ENCODE measurements around the gene CTPS1.

Gene CTPS1

GRCh38 chr1:40966417-40966816 is 13.1 kb upstream of the CTPS1 start:
- DNase-seq (ENCODE audit: low spot score): no peak

DNA sequence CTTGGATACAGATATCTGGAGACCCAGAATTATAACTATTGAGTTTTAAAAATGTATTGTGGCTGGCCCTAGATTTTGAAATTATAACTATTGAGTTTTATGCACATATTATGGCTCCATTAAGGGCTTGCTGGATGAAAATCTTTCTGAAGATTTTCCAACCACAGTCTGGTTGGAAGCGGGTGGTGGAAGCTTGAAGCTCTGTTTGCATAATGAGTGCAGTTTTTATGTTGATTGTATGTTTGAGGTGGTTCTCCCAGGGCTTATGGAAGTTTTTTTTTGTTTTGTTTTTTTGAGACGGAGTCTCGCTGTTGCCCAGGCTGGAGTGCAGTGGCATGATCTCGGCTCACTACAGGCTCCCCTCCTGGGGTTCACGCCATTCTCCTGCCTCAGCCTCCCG is 10.1 kb upstream of the CTPS1 start:
- DNase-seq (ENCODE audit: low spot score): no peak

GRCh38 chr1:40971966-40972365 is 7.5 kb upstream of the CTPS1 start:
- no peak for DNase-seq (ENCODE audit: low spot score)

DNA sequence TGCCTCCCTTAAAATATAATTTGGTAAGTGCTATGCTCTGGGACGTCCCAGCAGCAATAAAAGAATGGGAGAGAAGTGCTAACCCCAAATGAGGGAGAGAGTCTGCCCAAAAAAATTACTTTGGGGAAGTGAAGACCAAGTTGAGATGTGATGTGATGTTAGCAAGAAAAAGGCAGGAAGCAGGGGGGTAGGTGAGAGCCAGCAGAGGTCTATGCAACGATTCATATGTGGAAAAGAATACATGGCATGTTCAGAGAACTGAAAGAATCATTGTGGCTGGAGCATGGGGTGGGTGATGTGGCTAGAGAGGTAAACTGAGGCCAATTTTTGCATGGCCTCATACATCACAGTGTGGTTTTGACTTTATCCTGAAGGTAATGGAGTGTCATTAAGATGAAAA is 5.6 kb upstream of the CTPS1 start:
- DNase-seq (ENCODE audit: low spot score): no peak

GRCh38 chr1:40974945-40975344 is 4.6 kb upstream of the CTPS1 start:
- no peak for DNase-seq (ENCODE audit: low spot score)

DNA sequence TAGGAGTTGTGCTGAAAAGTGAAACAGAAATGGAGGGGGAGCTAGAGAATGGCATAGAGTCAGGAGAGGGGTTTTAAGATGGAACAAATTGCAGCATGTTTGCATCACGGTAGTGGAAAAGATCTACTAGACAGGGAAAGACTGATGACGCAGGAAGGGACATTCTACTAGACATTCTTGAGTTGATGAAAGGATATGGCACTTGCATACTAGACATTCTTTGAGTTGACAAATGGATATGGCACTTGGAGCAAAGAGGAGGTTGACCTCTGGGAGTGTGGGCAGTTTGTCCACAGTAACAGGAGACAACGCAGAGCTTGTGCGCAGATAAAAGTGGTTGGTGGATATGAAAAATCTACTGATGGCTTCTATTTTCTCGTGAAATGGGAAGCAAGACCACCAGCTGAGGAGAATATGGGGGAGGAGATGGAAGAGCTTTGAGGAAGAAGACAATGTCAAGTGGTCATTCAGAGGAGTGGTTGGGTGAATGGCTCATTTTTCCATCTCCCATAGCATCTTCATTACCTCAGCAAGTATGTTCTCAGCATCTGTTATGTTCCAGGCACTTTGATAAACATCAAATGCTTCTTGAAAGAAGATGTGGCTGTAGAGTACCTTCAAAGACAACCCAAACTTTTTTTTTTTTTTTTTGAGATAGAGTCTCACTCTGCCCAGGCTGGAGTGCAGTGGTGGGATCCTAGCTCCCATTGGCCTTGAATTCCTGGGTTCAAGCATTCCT is 2.4 kb upstream of the CTPS1 start:
- no peak for DNase-seq (ENCODE audit: low spot score)

DNA sequence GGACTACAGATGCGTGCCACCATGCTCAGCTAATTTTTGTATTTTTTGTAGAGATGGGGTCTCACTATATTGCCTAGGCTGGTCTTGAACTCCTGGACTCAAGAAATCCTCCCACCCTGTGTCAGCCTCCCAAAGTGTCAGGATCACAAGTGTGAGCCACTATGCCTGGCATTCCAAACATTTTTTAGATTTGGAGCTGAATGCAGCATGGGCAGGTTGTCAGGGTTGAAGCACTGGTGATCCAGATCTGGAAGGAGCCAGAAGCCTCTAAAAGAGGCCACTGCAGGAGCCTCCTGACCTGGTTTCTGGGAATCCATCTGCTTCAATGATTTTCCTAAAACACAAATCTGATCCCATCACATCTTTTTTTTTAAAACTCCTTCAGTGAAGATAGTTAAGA is 1.8 kb upstream of the CTPS1 start:
- no peak for DNase-seq (ENCODE audit: low spot score)

- DNase-seq (ENCODE audit: low spot score): no peak
Observed at GRCh38 chr1:40978886-40979240, 633 bp upstream of the CTPS1 start.

DNA sequence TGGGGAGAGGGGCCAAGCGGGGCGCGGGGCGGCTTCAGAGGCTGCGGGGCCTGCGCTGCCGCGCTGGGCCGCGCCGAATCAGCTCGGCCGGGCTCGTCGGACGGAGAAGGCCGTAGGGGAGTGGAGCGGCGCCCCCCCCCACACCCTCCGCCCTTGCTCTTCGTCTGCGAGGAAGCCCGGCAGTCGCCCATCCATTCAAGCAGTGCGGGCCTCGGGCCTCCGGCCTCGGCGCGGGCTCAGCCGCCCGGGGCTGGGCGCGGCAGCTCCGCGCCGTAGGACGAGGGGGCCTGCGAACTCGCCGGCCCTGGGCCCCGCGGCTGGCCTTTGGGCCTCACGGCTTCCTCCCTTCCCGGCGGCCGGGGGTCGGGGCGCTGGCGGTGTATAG is 564 bp downstream of the CTPS1 start:
- DNase-seq (ENCODE audit: low spot score): no peak

DNA sequence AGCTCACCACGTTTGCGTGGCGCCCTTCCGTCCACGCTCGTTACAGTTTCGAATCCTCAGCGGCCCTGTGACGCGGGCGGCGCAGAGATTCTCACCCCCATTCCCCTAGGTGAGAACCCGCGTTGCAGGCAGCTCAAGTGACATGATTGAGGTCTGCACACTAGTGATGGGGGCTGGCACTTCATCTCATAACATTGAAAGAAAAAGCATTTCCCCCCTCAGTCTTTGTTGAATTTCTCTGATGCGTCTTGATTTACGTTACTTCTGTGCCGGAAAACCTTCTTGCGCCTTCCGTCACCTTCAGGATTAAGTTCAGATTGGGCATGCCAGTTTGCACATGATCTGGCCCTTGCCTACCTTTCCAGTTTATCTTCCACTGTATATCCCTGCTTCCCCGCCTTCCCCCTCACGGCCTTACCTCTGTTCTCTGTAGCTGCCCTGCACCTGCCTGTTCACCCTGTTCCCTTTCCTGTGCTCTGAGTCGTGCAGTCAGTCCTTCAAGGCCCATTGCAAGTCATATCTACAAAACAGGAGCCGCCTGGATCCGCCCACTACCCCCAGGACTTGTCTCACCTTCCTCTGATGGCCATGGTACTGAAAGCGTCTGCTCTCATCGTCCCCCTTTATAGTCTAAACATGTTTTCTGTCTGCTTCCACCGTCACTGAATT is 1.1 kb downstream of the CTPS1 start:
- peak; percentile 71 for DNase-seq (ENCODE audit: low spot score)

DNA sequence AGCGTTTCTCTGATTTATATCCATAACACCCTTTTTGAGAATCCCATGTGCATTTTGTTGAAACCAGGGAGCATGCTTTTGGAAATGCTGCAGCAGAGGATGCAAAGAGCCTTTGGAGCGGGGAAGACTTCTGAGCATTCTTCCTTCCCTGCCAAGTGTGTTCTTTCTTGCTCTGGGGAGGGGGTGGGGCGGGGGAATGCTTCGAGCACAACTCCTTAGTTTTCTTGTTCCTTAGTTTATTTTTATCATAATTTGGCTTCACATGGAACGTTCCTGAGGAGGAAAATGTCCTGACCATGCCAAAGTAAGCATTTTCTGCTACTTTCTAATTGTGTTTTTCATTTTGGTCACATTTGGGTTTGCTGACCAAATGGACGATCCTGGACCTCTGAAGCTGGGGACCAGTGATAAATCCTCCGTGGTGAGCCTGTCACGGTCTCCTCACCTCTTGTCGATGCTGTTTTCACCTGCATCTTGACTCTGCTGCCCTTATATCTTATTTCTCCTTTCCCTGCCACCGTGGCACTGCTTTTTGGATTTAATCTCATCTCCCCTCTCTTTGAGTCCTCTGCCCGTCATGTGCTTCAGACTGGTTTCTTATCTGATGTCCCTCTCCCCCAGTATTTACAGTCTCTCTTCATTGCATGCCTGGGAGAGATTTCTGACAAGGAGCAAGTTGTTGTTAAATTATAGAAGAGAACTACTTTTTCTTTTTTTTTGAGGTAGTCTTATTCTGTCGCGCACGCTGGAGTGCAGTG is 2.4 kb downstream of the CTPS1 start:
- DNase-seq (ENCODE audit: low spot score): no peak

DNA sequence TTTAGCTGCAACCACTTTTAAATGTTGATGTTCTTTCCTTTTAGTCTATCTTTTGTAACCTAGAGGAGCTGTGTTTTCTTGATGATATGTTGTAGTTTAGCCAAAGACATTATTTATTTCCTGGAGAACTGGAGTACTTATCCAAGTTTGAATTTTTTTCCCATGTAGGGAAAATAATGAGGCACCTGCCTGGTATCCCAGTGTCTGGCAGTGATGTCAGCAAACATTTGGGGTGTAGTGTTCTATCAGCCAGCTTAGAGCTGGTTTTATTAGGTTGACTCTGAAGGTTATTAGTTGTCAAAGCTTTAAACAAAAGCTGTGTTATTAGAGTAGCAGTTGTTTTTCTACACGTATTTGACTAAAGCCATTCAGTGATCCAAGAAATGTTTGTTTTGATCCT is 3.2 kb downstream of the CTPS1 start:
- DNase-seq (ENCODE audit: low spot score): no peak

DNA sequence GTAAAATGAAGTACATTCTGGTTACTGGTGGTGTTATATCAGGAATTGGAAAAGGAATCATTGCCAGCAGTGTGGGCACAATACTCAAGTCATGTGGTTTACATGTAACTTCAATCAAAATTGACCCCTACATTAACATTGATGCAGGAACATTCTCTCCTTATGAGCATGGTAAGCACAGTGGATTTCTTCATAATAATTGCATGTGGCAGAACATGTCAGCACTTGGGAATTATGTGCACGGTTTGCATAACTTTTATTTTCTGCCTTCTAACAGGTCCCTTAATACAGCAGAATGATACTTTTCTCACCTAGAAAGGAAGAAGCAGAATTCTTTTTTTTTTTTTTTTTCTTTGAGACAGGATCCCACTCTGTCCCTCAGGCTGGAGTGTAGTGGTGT is 3.8 kb downstream of the CTPS1 start:
- no peak for DNase-seq (ENCODE audit: low spot score)

GRCh38 chr1:40984066-40984465 is 4.6 kb downstream of the CTPS1 start:
- no peak for DNase-seq (ENCODE audit: low spot score)

DNA sequence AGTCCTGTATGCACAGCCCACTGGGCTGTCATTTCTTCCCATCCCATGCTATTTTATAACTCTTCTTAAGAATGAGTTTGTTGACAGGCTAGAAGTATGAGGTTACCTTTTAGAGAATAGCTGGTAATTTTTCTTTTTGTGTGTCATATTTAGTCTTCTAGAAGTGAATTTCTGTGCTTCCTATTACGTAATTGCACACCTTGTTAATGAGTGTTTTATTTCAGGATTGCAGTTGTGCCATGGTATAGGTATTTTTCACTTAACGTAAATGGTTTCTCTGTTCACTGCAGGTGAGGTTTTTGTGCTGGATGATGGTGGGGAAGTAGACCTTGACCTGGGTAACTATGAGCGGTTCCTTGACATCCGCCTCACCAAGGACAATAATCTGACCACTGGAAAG is 5.0 kb downstream of the CTPS1 start:
- no peak for DNase-seq (ENCODE audit: low spot score)

DNA sequence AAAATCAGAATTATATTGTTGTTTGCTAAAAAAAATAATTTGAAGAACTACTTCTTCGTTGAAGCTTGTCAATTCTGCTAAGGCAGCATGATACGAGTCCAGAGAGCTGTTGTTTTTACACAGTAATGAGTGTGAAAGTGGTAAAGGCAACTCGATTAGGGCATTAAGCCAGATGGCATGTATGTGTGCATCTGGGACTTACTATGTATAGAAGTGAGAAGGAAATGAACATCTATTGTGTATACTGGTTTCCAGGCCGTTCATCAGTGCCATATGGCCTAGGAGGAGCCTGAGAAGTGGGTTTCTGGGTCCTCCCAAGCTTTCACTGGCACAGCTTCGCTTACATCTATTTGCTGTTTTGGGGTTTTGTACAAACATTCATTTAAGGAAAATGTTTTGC is 5.7 kb downstream of the CTPS1 start:
- DNase-seq (ENCODE audit: low spot score): no peak

- no peak for DNase-seq (ENCODE audit: low spot score)
Observed at GRCh38 chr1:40985875-40986274, 6.4 kb downstream of the CTPS1 start.

GRCh38 chr1:40986328-40986783 is 6.9 kb downstream of the CTPS1 start:
- no peak for DNase-seq (ENCODE audit: low spot score)

DNA sequence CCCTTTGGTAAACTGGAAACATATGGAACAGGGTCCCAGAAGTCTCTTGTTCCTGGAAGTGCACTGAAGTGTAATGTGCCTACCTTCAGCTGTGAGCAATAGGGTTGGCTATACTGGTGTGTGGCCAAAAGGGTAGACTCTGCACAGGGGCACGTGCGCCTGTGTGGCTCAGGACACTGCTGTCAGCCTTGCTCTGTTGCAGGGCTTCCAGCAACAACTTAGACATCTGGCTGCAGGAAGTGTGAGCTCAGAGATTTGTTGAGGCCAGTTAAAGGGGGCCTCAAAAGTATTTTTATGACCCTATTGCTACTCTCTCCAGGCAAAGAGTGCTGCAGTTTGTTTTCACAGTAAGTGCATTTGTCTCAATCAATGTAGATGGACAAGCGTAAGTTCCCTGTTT is 7.5 kb downstream of the CTPS1 start:
- no peak for DNase-seq (ENCODE audit: low spot score)

DNA sequence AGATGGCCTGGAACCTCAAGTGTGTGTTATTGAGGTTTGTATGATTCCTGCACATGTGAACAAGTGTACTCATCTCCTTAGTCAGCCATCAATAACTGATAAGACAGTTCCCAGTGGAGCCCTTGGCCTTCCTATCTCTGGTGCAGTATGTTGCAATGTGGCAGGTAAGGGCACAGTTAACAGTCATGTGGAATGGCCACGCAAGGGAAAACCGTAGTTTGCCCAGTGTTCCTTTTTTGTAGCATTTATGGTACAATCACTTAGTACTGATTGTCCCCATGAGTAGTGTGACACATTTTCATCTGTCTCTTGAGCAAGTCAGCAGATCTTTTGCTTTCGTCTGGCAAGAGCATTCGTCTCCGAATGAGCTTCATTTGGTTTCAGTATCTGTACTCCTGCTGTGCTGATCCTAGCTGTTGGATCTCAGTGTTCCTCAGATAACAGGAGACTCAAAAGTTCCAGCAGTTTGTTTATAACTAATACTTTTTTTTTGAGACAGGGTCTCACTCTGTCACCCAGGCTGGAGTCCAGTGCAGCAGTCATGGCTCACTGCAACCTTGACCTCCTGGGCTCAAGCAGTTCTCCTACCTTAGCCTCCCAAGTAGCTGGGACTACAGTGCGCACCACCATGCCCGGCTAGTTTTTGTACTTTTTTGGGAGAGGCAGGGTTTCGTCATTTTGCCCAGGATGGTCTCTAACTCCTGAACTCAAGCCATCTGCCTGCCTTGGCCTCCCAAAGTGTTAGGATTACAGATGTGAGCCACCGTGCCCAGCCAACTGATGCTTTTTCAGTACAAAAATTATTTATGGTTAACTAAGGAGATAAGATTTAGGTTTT is 8.2 kb downstream of the CTPS1 start:
- no peak for DNase-seq (ENCODE audit: low spot score)

GRCh38 chr1:40988280-40988679 is 8.8 kb downstream of the CTPS1 start:
- no peak for DNase-seq (ENCODE audit: low spot score)

- no peak for DNase-seq (ENCODE audit: low spot score)
Observed at GRCh38 chr1:40989066-40989465, 9.6 kb downstream of the CTPS1 start.

All from NAMALWA (cell line).